Measurements from ENCODE around the gene OR7C1. TPM values are rescaled to one million over a fixed set of nuclear protein-coding genes. Genes with fewer than 3 reads are reported as not detected.
"Not testable (repeated sequence)": the region's sequence is repeated elsewhere in the genome, so short reads cannot be mapped to it uniquely, and the experiment has no call there.

Gene OR7C1
- total RNA-seq, 1 experiment from 2014 or later: not detected

- not testable (repeated sequence) for H3K9ac ChIP-seq (ENCODE audit: low read length)
Observed at GRCh38 chr19:14775326-14775725, 59.7 kb downstream of the OR7C1 start.

GRCh38 chr19:14774373-14774772 lies 60.6 kb downstream of the OR7C1 start:
- no peak for DNase-seq
- no peak overlapping the region for H3K27ac ChIP-seq (ENCODE audit: low read length)
- no peaks in the 10 kb centered on the region for H3K27me3 ChIP-seq (ENCODE audit: low read length)
- H3K79me2 ChIP-seq (ENCODE audit: low read length): no peaks in the 10 kb centered on the region
- H3K4me3 ChIP-seq (ENCODE audit: low read length): no peak overlapping the region
- no peaks in the 10 kb centered on the region for H3K36me3 ChIP-seq (ENCODE audit: insufficient read depth, low read length)
- no peaks in the 10 kb centered on the region for H4K20me1 ChIP-seq (ENCODE audit: insufficient read depth, low read depth, low read length)
- no peak overlapping the region for H3K9ac ChIP-seq (ENCODE audit: low read length)
- H3K4me2 ChIP-seq (ENCODE audit: low read depth, low read length, poor library complexity, severe bottlenecking): no peak overlapping the region
- H2AFZ ChIP-seq (ENCODE audit: low read length): no peak overlapping the region
- H3K4me1 ChIP-seq (ENCODE audit: low read length): no peaks in the 10 kb centered on the region; the same call in 1 of the 2 replicates
- no peaks in the 10 kb centered on the region for H3K9me2 ChIP-seq (replicated peaks; ENCODE audit: insufficient read depth, low read length)
- no peaks in the 10 kb centered on the region for H3K9me3 ChIP-seq (ENCODE audit: low read length)

More at GRCh38 chr19:14775326-14775725, 59.7 kb downstream of the OR7C1 start:
- not testable (repeated sequence) for H3K27ac ChIP-seq (ENCODE audit: low read length); H3K4me3 ChIP-seq (ENCODE audit: low read length); H3K9me2 ChIP-seq (replicated peaks; ENCODE audit: insufficient read depth, low read length); H3K27me3 ChIP-seq (ENCODE audit: low read length); H3K9me3 ChIP-seq (ENCODE audit: low read length); H3K79me2 ChIP-seq (ENCODE audit: low read length); DNase-seq; H4K20me1 ChIP-seq (ENCODE audit: insufficient read depth, low read depth, low read length); H3K36me3 ChIP-seq (ENCODE audit: insufficient read depth, low read length); H3K4me2 ChIP-seq (ENCODE audit: low read depth, low read length, poor library complexity, severe bottlenecking); H2AFZ ChIP-seq (ENCODE audit: low read length); H3K4me1 ChIP-seq (ENCODE audit: low read length)

GRCh38 chr19:14773722-14774121 lies 61.3 kb downstream of the OR7C1 start:
- not testable (repeated sequence) for H4K20me1 ChIP-seq (ENCODE audit: insufficient read depth, low read depth, low read length); H3K4me3 ChIP-seq (ENCODE audit: low read length); H3K4me1 ChIP-seq (ENCODE audit: low read length); H2AFZ ChIP-seq (ENCODE audit: low read length); H3K9me2 ChIP-seq (replicated peaks; ENCODE audit: insufficient read depth, low read length); H3K9me3 ChIP-seq (ENCODE audit: low read length); H3K4me2 ChIP-seq (ENCODE audit: low read depth, low read length, poor library complexity, severe bottlenecking); H3K27ac ChIP-seq (ENCODE audit: low read length); H3K27me3 ChIP-seq (ENCODE audit: low read length); H3K79me2 ChIP-seq (ENCODE audit: low read length); H3K9ac ChIP-seq (ENCODE audit: low read length); DNase-seq; H3K36me3 ChIP-seq (ENCODE audit: insufficient read depth, low read length)

GRCh38 chr19:14772995-14773394 lies 62.0 kb downstream of the OR7C1 start:
- H3K27ac ChIP-seq (ENCODE audit: low read length): no peak overlapping the region
- no peak overlapping the region for H3K9ac ChIP-seq (ENCODE audit: low read length)
- H3K27me3 ChIP-seq (ENCODE audit: low read length): no peaks in the 10 kb centered on the region
- no peaks in the 10 kb centered on the region for H3K36me3 ChIP-seq (ENCODE audit: insufficient read depth, low read length)
- H3K9me2 ChIP-seq (replicated peaks; ENCODE audit: insufficient read depth, low read length): no peaks in the 10 kb centered on the region
- no peak for DNase-seq
- no peak overlapping the region for H3K4me3 ChIP-seq (ENCODE audit: low read length)
- no peaks in the 10 kb centered on the region for H3K9me3 ChIP-seq (ENCODE audit: low read length)
- no peaks in the 10 kb centered on the region; the same call in 1 of the 2 replicates for H3K4me1 ChIP-seq (ENCODE audit: low read length)
- no peaks in the 10 kb centered on the region for H3K79me2 ChIP-seq (ENCODE audit: low read length)
- no peaks in the 10 kb centered on the region for H4K20me1 ChIP-seq (ENCODE audit: insufficient read depth, low read depth, low read length)
- no peak overlapping the region for H3K4me2 ChIP-seq (ENCODE audit: low read depth, low read length, poor library complexity, severe bottlenecking)
- no peak overlapping the region for H2AFZ ChIP-seq (ENCODE audit: low read length)

GRCh38 chr19:14772467-14772866 lies 62.5 kb downstream of the OR7C1 start:
- Histone ChIP-seq H3K9me3 (ENCODE audit: low read length) (no peaks in the 10 kb centered on the region), H3K27ac (ENCODE audit: low read length) (no peak overlapping the region), H3K27me3 (ENCODE audit: low read length) (no peaks in the 10 kb centered on the region), H3K4me1 (ENCODE audit: low read length) (no peaks in the 10 kb centered on the region; the same call in 1 of the 2 replicates), H2AFZ (ENCODE audit: low read length) (no peak overlapping the region), H3K9ac (ENCODE audit: low read length) (no peak overlapping the region), H3K4me3 (ENCODE audit: low read length) (no peak overlapping the region), H3K9me2 (replicated peaks; ENCODE audit: insufficient read depth, low read length) (no peaks in the 10 kb centered on the region), H3K36me3 (ENCODE audit: insufficient read depth, low read length) (no peaks in the 10 kb centered on the region), H4K20me1 (ENCODE audit: insufficient read depth, low read depth, low read length) (no peaks in the 10 kb centered on the region), H3K4me2 (ENCODE audit: low read depth, low read length, poor library complexity, severe bottlenecking) (no peak overlapping the region), H3K79me2 (ENCODE audit: low read length) (no peaks in the 10 kb centered on the region)
- DNase-seq: no peak

- no peaks in the 10 kb centered on the region for H4K20me1 ChIP-seq (ENCODE audit: insufficient read depth, low read depth, low read length)
- no peaks in the 10 kb centered on the region for H3K36me3 ChIP-seq (ENCODE audit: insufficient read depth, low read length)
- H3K27me3 ChIP-seq (ENCODE audit: low read length): no peaks in the 10 kb centered on the region
- no peaks in the 10 kb centered on the region; the same call in 1 of the 2 replicates for H3K4me1 ChIP-seq (ENCODE audit: low read length)
- no peaks in the 10 kb centered on the region for H3K79me2 ChIP-seq (ENCODE audit: low read length)
- no peak for DNase-seq
- no peaks in the 10 kb centered on the region for H3K9me3 ChIP-seq (ENCODE audit: low read length)
- H3K4me3 ChIP-seq (ENCODE audit: low read length): no peak overlapping the region
- no peak overlapping the region for H3K4me2 ChIP-seq (ENCODE audit: low read depth, low read length, poor library complexity, severe bottlenecking)
- no peak overlapping the region for H3K9ac ChIP-seq (ENCODE audit: low read length)
- no peak overlapping the region for H2AFZ ChIP-seq (ENCODE audit: low read length)
- no peak overlapping the region for H3K27ac ChIP-seq (ENCODE audit: low read length)
- no peaks in the 10 kb centered on the region for H3K9me2 ChIP-seq (replicated peaks; ENCODE audit: insufficient read depth, low read length)
Observed at GRCh38 chr19:14770944-14771839, 63.8 kb downstream of the OR7C1 start.

GRCh38 chr19:14770136-14770535 lies 64.8 kb downstream of the OR7C1 start:
- Histone ChIP-seq H3K27me3 (ENCODE audit: low read length) (no peaks in the 10 kb centered on the region), H3K4me3 (ENCODE audit: low read length) (no peak overlapping the region), H3K79me2 (ENCODE audit: low read length) (no peaks in the 10 kb centered on the region), H3K9me2 (replicated peaks; ENCODE audit: insufficient read depth, low read length) (no peaks in the 10 kb centered on the region), H3K9me3 (ENCODE audit: low read length) (no peaks in the 10 kb centered on the region), H3K9ac (ENCODE audit: low read length) (no peak overlapping the region), H3K27ac (ENCODE audit: low read length) (no peak overlapping the region), H2AFZ (ENCODE audit: low read length) (no peak overlapping the region), H4K20me1 (ENCODE audit: insufficient read depth, low read depth, low read length) (no peaks in the 10 kb centered on the region), H3K4me2 (ENCODE audit: low read depth, low read length, poor library complexity, severe bottlenecking) (no peak overlapping the region), H3K36me3 (ENCODE audit: insufficient read depth, low read length) (no peaks in the 10 kb centered on the region), H3K4me1 (ENCODE audit: low read length) (no peaks in the 10 kb centered on the region; the same call in 1 of the 2 replicates)
- DNase-seq: no peak

GRCh38 chr19:14769201-14769600 lies 65.8 kb downstream of the OR7C1 start:
- no peaks in the 10 kb centered on the region; the same call in 1 of the 2 replicates for H3K4me1 ChIP-seq (ENCODE audit: low read length)
- H3K27me3 ChIP-seq (ENCODE audit: low read length): no peaks in the 10 kb centered on the region
- H3K79me2 ChIP-seq (ENCODE audit: low read length): no peaks in the 10 kb centered on the region
- no peak overlapping the region for H3K4me2 ChIP-seq (ENCODE audit: low read depth, low read length, poor library complexity, severe bottlenecking)
- no peak overlapping the region for H3K9ac ChIP-seq (ENCODE audit: low read length)
- no peak for DNase-seq
- H2AFZ ChIP-seq (ENCODE audit: low read length): no peak overlapping the region
- no peak overlapping the region for H3K4me3 ChIP-seq (ENCODE audit: low read length)
- H3K9me3 ChIP-seq (ENCODE audit: low read length): no peaks in the 10 kb centered on the region
- no peaks in the 10 kb centered on the region for H3K9me2 ChIP-seq (replicated peaks; ENCODE audit: insufficient read depth, low read length)
- H4K20me1 ChIP-seq (ENCODE audit: insufficient read depth, low read depth, low read length): no peaks in the 10 kb centered on the region
- no peak overlapping the region for H3K27ac ChIP-seq (ENCODE audit: low read length)
- no peaks in the 10 kb centered on the region for H3K36me3 ChIP-seq (ENCODE audit: insufficient read depth, low read length)

Measured in Karpas-422 (cell line).